Measurements from ENCODE around the gene PDZRN3.

Gene PDZRN3

DNA sequence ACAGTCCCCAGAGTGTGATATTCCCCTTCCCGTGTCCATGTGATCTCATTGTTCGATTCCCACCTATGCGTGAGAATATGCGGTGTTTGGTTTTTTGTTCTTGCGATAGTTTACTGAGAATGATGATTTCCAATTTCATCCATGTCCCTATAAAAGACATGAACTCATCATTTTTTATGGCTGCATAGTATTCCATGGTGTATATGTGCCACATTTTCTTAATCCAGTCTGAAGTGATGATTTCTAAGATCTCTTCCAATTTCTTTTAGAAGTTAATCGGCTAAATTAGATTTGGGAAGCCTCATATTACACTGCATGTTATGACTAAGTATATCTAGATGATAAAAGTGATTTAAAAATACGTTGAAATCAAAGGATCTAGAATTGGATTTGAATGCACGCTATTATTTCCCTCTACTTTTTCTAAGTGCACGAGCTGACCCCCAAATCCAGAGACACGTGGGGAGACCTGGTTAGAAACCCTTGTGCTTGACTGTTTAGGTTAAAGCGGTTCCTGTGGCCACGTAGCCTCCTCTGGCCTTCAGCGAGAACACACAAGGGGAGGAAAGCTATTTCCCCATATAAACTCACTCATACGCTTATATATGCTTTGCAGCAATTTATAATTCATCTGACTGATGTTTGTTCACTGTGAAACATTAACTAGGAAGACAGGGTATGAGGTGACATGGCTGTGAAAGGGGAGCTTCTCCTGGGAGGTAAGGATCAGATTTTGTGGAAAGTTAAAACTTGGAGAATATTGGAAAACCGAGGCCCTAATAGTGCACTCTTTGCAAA is 243.8 kb downstream of the PDZRN3 start:
- FAIRE-seq, result no peak

DNA sequence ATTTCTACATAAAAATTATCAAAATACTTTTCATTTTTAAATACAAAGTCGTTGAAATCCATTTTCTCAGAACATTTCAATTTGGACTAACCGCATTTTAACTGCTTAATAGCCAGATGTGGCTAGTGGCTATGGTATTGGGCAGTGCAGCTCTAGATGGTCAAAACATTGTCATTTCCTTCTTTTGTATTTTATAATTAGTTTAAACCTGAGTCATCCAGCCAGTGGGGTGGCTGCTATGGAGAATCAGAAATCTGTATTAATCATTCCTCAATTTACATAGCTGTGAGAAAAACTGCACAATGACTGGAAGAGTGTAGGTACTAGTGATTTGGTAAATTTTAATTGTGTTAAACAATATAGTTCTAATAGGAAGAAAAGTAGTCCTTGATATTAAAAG is 245.3 kb downstream of the PDZRN3 start:
- FAIRE-seq (no peak), DNase-seq (ENCODE audit: extremely low spot score, insufficient read length, low read depth) (no peak)

More for the DNA sequence above, 243.8 kb downstream of the PDZRN3 start:
- no peak for DNase-seq (ENCODE audit: extremely low spot score, insufficient read length, low read depth)

DNA sequence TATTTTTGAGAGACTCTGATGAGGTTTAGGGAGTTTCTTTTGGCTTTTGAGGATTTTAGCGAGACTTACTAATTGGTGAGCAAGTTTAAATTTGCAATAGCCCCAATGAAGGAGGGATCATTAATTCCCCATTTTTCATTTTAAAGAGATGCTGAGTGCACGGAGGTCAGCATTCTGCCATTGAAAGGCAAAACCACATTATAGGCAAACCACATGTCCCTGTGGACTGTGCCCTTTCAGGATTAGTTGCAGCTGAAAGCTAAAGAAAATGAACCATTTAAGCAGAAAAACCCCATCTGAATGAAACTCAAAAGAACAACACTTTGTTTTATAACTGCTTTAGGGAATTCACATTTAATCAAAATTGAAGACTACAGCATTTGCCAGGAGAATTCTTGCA is 246.5 kb downstream of the PDZRN3 start:
- FAIRE-seq, result no peak

DNA sequence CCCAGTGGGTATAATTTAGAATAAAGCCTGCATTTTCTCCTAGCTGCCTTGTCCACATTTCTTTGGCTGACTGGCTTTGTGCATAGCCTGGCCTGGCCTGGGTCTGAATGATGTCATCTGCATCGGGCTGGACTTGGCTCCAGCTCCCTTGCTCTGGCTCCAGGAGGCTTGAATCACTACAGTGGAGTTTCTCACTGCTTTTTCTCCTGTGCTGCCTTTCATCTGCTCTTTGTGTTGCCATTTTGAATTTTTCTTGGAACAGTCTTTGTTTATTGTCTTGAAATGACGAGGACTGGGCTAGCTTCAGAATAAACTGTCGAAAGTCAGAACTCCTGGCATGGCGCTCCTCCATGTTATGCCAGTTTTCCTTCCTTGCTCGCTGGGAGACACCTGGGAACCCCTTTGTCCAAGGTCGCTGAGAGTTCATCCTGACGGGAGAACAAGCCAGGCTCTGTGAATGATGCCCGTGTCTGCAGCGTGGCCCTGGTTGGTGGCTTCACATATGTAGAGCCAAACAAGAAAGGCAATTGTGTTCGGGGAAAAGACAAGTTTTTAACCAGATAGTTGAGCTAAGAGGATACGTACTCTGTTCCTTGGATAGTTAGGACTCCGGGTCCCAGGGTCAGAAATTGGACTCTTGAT is 258.9 kb downstream of the PDZRN3 start:
- FAIRE-seq, result no peak
- no peak for DNase-seq (ENCODE audit: extremely low spot score, insufficient read length, low read depth)

More for the DNA sequence above, 246.5 kb downstream of the PDZRN3 start:
- DNase-seq (ENCODE audit: extremely low spot score, insufficient read length, low read depth), result no peak

DNA sequence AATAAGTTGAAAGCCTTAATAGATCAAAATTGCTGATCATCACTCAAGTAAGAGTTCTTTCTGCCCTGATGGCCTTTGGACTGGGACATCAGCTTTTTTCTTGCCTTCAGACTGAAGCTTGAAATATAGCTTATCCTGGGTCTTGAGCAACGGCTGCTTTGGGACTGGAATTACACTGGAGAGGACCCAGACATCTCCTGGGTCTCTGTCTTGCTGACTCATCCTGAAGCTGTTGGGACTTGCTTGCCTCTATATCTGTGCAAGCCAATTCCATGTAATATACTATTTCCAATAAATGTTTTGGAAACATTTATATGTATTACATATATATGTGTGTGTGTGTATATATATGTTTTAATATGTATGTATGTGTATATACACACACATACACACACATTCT is 260.2 kb downstream of the PDZRN3 start:
- DNase-seq (ENCODE audit: extremely low spot score, insufficient read length, low read depth) (no peak), FAIRE-seq (no peak)

GRCh38 chr3:73363093-73363492 is 261.6 kb downstream of the PDZRN3 start:
- DNase-seq (ENCODE audit: extremely low spot score, insufficient read length, low read depth) (no peak), FAIRE-seq (no peak)

- no peak for DNase-seq (ENCODE audit: extremely low spot score, insufficient read length, low read depth)
- FAIRE-seq, result no peak
Measured at GRCh38 chr3:73361591-73361990, 263.1 kb downstream of the PDZRN3 start.

GRCh38 chr3:73353649-73354217 is 271.0 kb downstream of the PDZRN3 start:
- DNase-seq (ENCODE audit: extremely low spot score, insufficient read length, low read depth) (no peak), FAIRE-seq (no peak)

DNA sequence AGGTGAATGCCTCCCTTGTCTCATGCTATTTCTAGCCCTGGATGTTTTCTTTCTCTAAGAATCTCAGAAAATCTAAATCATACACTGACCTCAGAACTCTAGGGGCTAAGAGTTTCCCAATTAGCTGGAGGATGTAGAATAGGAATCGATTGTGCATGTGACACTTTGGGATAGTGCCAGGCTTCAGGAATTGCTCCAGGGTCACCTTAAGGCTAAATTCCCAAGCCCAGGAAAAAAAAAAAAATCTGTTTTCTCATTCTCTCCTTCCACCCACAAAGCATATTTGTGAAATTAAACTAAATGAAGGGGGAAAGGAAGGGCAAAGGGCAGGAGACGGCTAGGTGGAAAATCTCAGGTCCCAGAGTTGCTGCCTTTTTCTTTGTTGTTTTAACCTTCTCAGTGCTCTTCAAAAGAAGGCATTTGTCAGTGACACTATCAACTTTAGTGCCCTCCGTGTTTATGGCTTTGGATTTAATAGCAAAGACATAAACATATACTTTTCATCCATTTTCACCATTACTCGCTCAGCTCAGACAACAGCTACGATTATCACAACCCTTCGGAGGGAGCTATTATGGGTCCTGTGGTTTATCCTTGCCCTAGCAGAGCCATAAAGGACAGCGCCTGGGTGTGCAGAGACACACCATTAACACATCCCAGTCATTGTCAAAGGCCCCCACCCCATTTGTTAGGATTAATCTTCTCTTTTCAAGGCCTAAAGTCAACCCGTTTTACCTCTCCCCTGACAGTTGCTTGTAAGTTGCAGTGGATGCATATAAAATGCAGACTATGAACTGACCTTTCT is 271.7 kb downstream of the PDZRN3 start:
- FAIRE-seq (no peak), DNase-seq (ENCODE audit: extremely low spot score, insufficient read length, low read depth) (no peak)

GRCh38 chr3:73351423-73352071 is 273.2 kb downstream of the PDZRN3 start:
- no peak for FAIRE-seq
- no peak for DNase-seq (ENCODE audit: extremely low spot score, insufficient read length, low read depth)

DNA sequence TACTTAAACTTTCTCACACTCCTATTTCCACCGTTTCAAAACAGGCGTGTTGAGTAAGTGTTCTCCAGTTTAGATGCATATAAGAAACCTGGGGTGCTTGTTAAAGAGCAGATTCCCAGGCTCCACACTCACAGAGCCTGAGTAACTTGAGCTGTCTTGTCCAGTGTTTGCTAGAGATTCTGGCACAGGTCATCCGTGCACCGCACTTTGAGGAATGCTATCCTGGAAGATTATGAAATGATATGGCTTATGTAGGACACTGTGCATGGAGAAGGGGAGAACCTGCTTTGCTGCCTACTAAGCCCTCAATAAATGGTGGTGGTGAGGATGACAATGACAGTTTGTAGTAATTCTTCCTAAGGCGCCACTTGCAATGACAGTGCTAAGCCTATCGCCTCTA is 273.7 kb downstream of the PDZRN3 start:
- no peak for FAIRE-seq

GRCh38 chr3:73349657-73350056 is 275.1 kb downstream of the PDZRN3 start:
- no peak for DNase-seq (ENCODE audit: extremely low spot score, insufficient read length, low read depth)
- no peak for FAIRE-seq

More for the DNA sequence above, 273.7 kb downstream of the PDZRN3 start:
- no peak for DNase-seq (ENCODE audit: extremely low spot score, insufficient read length, low read depth)

GRCh38 chr3:73342077-73342476 is 282.7 kb downstream of the PDZRN3 start:
- DNase-seq (ENCODE audit: extremely low spot score, insufficient read length, low read depth) (no peak), FAIRE-seq (no peak)

DNA sequence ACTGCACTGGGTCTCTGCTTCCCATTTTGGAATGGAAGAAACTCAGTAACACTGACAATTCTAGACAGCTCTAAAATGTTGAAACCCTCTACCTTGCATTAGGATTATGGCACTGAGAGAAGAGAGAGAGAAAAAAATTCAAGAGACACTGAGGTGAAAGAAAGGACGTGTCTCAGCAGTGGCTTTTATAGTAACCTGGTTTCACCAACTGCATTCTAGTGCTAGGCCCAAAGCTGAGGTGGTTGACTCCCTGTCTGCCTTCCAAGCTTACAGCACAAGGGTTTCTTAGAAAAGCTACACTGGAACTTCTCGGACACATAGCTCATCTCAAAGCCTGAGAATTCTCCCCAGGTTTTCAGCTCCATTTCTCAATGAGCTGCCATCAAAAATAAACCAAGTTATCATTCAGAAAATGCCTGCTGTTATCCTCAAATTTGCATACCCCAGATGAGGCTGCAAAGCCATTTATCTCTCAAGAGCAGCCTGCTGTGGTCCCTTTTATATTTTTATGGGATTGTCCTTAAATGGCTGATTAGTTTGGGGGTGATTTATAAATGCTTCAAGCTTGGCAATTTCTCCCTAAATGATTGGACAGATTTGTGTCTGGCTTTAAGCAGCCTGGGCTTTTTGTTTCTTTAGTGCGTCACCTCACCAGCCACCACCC is 283.3 kb downstream of the PDZRN3 start:
- DNase-seq (ENCODE audit: extremely low spot score, insufficient read length, low read depth), result no peak
- FAIRE-seq, result no peak

DNA sequence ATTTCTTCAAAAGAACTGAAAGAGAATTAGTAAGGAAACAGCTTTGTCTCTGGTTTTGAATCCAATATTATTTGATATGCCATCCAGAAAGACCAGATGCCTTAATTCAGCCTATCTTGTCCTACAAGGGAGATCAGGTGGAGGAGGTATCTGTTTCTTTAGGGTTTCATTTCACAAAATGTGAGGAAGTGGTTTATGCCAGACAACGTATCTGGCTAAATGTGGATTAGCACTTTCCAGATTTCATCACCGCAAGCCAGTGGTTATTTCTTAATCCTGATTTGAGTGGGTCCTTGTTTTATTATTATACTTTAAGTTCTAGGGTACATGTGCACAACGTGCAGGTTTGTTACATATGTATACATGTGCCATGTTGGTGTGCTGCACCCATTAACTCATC is 292.2 kb downstream of the PDZRN3 start:
- no peak for FAIRE-seq
- DNase-seq (ENCODE audit: extremely low spot score, insufficient read length, low read depth), result no peak
